Subcutaneous adipose tissue (tissue), 4 donors: ENCODE results near the gene DENND6A. TPM values are rescaled to one million over a fixed set of nuclear protein-coding genes. Genes with fewer than 3 reads are reported as not detected.

Experiments used
- total RNA-seq, 4 donors: library from RNA; depleted of rRNA; stranded (reverse); fragments of >200 nt; gene quantifications; one replicate each; pipeline ENCODE4 v1.1.0, GENCODE V29; 2016
- TF ChIP-seq, protein P1 (sequence below): fragments of 450-650 bp; IDR thresholded peaks from one replicate; pipeline ENCODE4 v1.5.1; 2016; ENCODE audit warnings: low read depth, mild to moderate bottlenecking, control low read depth, antibody characterized with exemption, moderate library complexity

DENND6A gene
- total RNA-seq, 4 donors from 2014 or later = 31.5 to 40.9 (median 33.6) TPM

- TF ChIP-seq, protein P1, sequence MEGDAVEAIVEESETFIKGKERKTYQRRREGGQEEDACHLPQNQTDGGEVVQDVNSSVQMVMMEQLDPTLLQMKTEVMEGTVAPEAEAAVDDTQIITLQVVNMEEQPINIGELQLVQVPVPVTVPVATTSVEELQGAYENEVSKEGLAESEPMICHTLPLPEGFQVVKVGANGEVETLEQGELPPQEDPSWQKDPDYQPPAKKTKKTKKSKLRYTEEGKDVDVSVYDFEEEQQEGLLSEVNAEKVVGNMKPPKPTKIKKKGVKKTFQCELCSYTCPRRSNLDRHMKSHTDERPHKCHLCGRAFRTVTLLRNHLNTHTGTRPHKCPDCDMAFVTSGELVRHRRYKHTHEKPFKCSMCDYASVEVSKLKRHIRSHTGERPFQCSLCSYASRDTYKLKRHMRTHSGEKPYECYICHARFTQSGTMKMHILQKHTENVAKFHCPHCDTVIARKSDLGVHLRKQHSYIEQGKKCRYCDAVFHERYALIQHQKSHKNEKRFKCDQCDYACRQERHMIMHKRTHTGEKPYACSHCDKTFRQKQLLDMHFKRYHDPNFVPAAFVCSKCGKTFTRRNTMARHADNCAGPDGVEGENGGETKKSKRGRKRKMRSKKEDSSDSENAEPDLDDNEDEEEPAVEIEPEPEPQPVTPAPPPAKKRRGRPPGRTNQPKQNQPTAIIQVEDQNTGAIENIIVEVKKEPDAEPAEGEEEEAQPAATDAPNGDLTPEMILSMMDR = no peak
Observed at GRCh38 chr3:57600195-57600594, 92.7 kb downstream of the DENND6A start.

DNA sequence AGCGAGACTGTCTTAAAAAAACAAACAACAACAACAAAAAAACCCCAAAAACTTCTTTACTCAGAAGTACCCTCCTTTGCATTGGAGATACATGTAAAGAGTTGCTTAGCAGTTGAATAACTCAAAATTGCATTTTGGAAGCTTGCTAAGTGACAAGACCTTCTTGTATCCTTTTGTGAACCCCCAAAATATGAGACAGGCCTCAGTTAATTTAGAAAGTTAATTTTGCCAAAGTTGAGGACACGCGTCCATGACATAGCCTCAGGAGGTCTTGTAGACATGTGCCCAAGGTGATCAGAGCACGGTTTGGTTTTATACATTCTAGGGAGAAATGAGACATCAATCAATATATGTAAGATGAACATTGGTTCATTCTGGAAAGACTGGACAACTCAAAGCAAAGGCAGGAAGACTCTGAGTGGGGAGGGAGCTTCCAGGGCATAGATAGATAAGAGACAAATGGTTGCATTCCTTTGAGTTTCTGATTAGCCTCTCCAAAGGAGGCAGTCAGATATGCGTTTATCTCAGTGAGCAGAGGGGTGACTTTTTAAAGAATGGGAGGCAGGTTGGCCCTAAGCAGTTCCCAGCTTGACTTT lies 94.0 kb downstream of the DENND6A start:
- TF ChIP-seq, protein P1 = no peak

GRCh38 chr3:57597127-57597923 lies 95.6 kb downstream of the DENND6A start, which contains the start of gene ARF4:
Gene ARF4 (minus strand): TSS chr3:57597344. CDS start chr3:57597140, 204 bp downstream.
- TF ChIP-seq, protein P1 = no peak

DNA sequence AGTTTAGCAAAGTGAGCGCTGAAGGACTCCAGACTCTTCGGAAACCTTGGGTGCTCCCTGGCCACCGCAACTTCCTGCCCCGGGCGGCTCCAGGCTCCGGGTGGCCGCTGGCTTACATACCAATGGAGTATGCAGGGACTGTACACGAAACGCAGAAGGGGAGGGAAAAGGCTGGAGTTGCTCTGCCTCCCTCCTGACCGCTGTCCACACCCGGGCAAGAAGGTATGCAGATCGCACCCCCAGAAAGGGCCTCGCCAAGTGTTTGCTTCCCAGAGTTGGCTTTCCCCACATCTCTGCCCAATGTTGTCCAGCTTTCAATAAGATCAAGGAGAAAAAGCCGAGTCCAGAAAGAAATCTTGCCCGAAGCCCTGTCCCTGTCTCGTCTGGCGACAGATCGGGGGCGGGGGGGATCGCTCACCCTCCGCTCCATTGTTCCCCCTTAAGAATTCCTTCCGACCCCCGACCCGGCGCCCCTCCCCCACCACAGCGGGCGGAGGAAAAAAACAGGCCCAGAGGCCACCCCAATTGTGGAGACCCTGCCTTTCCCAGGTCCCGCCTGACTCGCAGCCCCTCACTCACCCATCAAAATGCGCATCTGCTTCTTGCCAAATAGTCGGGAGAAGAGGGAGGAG lies 96.3 kb downstream of the DENND6A start:
- TF ChIP-seq, protein P1 = no peak

- TF ChIP-seq, protein P1 = no peak
Observed at GRCh38 chr3:57594576-57594975, 98.3 kb downstream of the DENND6A start.

GRCh38 chr3:57594144-57594543 lies 98.7 kb downstream of the DENND6A start:
- TF ChIP-seq, protein P1 = no peak

- TF ChIP-seq, protein P1 = no peak
Observed at GRCh38 chr3:57592306-57592705, 100.6 kb downstream of the DENND6A start.
